Activated CD8-positive, alpha-beta memory T cell treated with anti-CD3 and anti-CD28 coated beads, Interleukin-2, amount 50 U/mL, for 1 hour (primary cell): ENCODE data around the gene GLRX.
"Not testable (repeated sequence)": the region's sequence is repeated elsewhere in the genome, so short reads cannot be mapped to it uniquely, and the experiment has no call there.

ENCODE experiments used
- DNase-seq: peaks from one replicate; pipeline ENCODE4 v3.0.0-alpha.2; 2020; ENCODE audit errors: extremely low read depth

Gene GLRX

DNA sequence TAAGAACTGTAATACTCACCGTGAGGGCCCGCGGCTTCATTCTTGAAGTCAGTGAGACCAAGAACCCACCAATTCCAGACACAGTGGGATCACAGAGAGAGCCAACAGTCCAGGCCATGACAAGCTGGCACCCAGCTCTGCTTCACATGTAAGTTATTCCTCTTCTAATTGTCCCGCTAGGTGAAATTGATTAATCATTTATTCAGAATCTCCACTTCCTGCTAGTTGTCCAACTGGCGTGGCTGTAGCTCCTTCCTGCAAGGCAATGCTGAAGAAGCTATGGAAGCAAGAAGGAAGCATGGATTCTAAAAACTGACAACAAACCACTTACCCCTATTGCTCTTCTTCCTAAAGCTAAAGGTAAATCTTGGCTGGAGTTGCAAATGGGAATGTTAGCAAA lies 30.0 kb upstream of the GLRX start:
- no peak for DNase-seq

DNA sequence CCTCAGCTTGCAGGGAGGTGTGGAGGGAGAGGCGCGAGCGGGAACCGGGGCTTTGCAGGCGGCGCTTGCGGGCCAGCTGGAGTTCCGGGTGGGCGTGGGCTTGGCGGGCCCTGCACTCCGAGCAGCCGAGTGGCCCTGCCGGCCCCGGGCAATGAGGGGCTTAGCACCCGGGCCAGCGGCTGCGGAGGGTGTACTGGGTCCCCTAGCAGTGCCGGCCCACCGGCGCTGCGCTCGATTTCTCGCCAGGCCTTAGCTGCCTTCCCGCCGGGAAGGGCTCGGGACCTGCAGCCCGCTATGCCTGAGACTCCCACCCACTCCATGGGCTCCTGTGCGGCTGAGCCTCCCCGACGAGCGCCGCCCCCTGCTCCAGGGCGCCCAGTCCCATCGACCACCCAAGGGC lies 28.6 kb upstream of the GLRX start:
- not testable (repeated sequence) for DNase-seq

DNA sequence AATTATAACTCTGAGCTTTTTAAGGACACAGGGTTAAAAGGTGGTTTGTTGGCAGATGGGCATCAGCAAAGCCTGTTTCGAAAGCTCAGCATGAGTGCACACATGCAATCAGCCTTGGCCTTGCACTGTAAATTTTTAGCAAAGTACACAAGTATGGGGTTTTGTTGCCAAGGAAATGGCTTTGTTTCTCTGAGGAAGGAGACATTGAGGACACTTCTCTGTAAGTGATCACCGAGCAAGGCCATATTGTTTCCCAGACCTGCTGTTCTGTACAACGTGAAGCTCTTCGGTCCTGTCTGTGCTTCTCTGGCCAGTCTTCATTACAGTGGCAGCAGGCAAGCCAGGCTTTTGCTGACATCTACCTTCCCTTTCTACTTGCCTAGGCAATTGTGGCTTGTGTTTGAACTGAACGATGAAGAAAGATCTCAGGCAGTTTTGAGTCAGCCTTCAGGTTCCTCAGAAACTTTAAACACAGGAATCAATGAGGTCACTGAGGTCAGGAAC lies 27.9 kb upstream of the GLRX start:
- no peak for DNase-seq

DNA sequence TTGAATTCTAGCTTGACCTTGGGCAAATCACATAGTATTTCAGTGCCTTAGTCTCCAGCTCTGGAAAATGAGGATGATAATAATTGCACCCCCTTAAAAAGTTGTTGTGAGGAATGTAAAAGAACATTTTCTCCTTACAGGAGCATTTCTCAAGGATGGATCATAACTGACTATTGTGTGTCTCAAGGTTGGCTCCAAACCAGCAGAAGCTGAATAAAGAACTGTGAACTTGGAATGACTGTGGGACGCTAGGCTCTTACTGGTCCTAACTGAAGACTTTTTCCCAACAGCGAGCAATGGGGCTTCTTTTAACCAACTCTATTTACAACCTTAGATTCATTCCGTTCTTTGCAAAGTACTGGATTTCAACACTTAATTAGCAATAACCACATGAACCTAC lies 26.2 kb upstream of the GLRX start:
- no peak for DNase-seq

DNA sequence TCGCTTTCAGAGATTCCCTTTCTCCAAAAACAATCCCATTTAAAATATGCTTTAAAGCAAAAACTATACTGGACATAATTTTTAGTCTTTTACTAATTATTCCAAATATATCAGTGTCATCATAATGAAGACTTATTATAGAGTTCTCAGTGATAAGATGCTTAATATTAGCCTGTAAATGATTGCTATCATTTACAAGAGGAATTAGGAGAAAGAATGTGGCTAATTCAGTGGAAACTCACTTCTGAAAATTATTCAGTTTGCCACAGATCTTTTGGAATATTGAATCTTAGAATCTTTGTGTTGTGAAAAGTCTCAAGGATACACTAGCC lies 24.7 kb upstream of the GLRX start:
- no peak for DNase-seq

DNA sequence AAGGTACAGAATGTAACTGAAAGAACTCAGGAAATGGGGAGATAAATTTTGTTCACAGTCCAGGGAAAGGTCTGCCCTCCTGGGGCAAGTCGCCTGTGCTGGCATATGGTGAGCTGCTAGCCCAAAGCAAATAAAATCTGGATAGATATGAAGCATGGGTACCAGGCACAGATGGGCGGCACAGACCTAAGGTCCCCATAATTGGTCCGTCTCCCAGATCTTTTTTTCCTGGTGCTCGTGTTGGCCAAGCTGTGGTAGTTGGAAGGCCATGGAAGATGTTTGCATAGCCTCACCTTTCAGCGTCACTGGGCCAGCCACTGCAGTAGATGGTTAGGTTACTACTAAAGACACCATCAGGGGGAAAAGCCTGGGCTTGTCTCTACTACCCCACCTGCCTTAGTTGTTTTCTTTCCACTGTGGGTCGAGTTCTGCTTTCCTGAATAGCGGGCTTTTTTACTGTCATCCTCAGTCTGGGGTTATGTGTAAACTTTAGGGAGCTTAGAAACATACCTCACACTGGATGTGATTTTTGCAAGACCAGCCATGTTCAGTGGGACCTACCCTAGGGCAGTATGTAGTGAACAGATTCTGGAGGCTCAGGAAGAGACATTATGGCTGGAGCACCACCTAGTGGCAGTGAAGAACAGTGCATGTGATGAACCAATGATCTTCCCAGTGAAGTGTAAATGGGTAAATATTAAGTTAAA lies 24.2 kb upstream of the GLRX start:
- no peak for DNase-seq

DNA sequence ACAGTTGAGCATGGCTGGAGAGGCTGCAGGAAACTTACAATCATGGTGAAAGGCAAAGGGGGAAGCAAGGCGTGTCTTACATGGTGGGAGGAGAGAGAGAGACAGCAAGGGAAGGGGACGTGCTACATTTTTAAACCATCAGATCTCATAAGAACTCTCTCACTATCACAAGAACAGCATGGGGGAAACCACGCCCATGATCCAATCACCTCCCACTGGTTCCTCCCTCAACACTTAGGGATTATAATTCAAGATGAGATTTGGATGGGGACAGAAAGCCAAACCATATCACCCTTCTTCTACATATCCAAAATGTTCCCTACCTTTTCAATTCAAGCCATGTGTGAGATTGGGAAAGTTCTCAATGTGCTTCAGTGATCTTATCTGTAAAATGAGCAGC lies 22.9 kb upstream of the GLRX start:
- DNase-seq: no peak

DNA sequence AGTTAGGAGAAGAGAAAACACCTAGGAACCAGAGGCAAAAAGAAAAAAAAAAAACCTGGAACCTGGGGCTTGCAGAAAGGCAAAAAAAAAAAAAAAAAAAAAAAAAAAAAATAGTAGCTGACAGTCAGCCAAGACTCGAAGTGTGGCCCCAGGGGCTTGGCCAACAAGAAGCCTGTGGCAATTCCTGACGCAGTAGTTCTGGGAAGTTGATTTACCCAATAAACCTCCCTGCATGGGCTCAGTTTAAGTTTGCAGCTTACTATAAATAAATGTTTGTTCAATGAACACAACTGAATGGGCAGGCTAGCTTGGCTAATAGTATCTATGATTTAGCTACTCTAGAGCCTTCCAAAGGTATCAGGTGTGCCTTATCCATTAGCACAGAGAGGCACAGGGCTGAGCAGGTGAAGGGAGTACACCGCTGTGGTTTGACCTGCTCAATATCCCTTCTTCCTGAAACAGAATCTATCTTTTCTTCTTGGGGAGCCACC lies 21.3 kb upstream of the GLRX start:
- DNase-seq: no peak

DNA sequence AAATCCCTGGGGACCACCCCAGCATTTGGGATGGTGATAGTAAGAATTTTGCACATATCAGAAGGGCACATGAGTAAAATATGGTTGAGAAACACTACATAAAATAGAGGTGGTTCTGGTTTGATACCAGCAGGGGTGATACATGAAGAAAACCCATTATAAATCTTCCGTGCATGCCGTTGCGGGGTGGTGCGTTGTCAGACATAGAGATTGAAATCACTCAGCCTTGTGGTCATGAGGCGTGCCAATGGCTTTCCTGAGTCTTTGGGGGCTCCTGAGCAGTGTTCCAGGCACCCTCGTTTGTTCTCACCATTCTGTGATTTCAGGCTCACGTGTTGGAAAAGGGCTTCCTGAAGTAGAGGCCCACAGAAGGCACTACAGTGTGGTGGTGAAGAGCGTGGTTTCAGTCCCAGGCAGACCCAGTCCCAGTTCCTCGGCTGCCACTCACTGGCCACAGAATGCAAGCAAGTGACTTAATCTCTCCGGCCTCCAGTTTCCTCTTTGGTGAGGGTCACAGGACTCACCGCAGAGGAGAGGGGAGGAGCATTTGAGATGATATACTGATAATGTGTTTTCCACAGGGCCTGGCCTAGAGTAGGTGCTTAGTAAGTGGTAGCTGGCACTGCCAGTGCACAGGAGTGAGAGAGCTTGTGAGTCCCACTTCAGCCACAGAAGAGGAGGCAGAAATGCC lies 20.5 kb upstream of the GLRX start:
- DNase-seq: no peak

DNA sequence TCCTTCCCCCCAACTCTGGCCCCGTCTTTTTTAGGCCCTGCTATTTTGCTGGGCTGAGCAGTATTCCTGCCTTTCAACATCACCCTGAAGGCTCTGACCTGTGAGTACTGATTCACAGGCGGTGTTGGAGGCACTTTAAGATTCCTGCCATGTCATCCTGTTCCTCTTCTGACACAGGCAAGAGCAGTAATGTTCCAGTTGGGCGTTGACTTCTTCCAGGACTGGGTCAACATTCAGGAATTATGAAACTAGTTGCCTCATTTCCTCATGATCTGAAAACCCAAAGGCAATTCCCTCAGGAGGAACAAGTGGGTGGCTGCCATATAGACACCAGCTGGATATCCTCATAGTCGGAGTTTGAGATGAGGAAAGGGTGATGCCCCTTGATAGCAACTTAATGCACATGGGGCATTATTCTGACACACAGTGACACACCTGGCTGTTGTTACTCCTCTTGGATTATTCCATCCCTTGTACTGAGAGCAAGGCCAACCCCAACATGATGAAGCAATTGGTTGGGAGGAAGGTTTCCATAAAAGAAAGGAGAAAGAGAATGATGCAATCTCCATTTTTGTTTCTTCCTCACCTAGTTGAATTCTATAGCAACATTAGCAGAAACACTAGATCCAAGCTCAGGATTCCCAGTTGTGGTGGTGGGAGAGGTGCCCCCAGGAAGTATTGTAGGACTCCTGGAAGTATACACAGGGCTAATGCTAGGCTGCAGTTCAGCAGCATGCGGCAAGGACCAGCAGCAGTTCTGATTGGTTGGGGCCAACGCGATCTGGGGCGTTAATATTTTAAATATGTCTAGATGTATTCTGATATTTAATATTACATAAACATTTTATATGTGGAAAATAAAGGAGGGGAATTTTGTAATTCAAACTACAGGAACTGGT lies 19.6 kb upstream of the GLRX start:
- DNase-seq: no peak

DNA sequence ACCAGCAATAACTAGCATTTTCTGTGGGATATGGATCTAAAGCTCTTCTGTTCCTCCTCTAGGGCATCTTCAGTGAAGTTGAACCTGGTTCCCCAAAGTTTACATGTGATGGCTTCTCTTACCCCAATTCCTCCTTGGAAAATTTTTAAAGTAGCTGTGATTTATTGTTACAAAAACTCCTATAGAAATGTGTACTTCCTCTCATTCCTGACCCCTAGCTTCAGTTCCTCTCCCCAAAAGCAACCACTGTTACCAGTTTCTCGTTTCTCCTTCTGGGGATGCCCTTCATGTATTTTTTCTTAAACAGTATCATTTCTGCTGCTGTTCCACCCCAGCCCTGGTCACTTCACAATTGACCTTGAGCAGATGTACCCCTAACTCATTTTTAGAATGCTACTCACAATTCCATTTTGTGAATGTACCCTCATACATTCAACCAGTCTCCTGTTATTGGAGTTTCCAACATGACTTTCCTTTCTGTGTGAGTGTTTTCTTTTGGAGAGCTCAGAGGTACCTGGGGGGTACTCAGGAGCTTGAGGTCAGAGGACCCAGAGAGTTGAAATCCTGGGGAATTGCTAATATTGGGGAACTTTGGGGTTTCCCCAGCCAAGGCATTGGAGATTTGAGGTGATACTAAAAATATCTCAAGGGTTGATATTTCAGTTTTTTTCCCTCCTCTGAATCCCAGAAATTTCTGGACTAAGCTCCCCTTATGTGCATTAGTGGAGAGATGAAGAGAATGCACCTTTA lies 18.6 kb upstream of the GLRX start:
- DNase-seq: no peak

DNA sequence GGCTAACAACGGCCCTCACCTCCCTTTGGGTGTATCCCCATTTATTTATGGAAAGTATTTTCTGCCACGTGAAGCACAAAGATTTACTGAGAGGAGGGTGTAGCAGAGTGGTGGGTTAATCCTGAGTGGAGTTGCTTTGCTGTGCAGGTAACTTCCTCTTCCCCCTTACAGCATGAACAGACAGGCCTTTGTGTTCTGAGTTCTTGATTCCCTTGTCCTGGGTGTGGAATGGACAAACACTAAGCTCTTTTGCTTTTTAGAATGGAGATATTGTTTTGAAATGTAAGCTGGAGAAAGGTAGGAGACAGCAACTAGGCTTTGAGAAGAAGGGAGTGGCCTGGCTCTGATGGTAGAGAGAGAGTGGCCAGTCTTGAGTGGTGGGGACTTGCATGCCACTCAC lies 17.1 kb upstream of the GLRX start:
- DNase-seq: no peak

DNA sequence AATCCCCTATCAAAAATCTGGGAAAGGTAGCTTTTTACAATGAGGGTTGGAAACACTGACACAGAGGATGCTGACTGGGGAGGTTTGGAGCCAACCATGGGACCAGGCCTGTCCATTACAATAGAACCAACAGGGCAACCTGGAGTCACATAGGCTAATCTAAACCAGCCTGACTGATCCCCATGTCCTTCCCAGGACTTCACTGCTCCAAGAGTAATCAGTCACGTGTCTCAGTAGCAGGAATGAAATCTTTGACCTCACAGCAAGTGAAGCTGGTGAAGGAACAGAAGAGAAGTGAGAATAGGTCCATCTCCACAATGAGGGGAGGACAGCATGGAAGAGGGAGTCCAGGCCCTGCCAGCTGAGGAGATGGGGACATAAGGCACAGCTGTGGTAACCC lies 16.0 kb upstream of the GLRX start:
- DNase-seq: no peak

DNA sequence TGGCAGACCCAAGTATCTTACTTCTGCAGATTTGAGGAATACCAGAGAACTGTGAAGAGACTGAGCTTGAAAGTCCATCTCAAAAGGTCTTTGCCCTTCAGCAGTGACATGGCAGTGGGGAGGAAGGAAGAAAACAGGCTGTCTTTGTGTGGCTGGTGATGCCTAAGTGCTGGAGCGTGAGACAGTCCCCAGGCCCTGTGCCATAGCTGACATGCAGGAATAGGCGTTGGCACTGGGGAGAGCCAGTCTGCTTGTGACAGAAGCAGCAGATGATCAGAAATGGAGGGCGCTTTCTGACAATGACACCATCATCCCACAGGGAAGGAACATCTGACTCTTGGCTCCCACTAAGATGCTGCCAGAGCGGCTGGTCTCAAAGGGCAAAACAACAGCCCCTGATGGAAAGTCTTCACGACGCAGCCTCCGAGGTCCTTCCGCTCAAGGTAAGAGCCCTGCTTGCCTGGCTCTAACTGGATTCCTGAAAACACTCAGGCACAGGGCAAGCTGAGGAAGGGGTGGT lies 15.5 kb upstream of the GLRX start:
- no peak for DNase-seq

DNA sequence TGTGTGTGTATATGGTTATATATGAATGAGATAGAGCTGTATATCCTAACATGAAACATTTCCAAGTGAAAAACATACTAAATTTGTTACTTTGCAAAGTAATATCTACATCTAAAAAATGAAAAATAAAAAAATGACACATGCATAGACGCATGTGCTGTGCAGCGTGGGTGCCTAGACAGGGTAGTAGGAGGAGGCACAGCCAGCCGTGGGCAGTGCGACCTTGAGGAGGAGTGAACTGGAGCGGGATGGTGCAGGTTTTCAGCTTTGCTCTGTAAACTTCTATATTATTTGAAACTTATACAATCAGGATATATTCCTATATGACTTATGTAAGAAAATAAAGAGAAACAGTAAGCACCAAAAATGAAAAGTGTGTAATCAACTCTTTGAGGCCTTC lies 15.0 kb upstream of the GLRX start:
- DNase-seq: no peak

DNA sequence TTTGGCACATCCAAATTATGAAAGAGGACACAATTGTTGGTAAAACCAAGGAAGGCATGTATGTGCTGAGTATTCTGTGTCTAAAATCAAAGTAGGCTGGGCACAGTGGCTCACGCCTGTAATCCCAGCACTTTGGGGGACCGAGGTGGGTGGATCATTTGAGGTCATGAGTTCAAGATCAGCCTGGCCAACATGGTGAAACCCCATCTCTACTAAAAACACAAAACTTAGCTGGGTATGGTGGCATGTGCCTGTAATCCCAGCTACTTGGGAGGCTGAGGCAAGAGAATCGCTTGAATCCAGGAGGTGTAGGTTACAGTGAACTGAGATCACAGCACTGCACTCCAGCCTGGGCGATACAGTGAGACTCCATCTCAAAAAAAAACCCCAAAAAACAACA lies 14.4 kb upstream of the GLRX start:
- not testable (repeated sequence) for DNase-seq

DNA sequence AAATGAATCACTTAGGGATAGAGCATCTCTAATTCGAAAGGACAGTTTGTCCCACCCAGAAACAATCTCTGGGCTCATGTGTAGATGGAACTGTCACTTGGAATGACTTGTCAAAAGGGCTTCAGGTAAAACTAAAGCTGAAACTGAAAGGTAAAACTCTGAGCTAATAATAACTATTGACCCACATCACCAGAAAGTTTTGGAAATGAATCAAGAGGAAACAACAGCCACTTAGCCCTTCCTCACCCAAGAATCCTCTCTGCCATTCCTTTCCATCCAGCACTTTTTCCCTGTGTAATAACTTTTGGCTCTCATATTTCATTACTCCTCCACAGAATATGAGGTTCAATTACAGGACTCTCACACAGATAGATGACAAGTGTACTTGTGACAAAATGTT lies 14.0 kb upstream of the GLRX start:
- DNase-seq: no peak

DNA sequence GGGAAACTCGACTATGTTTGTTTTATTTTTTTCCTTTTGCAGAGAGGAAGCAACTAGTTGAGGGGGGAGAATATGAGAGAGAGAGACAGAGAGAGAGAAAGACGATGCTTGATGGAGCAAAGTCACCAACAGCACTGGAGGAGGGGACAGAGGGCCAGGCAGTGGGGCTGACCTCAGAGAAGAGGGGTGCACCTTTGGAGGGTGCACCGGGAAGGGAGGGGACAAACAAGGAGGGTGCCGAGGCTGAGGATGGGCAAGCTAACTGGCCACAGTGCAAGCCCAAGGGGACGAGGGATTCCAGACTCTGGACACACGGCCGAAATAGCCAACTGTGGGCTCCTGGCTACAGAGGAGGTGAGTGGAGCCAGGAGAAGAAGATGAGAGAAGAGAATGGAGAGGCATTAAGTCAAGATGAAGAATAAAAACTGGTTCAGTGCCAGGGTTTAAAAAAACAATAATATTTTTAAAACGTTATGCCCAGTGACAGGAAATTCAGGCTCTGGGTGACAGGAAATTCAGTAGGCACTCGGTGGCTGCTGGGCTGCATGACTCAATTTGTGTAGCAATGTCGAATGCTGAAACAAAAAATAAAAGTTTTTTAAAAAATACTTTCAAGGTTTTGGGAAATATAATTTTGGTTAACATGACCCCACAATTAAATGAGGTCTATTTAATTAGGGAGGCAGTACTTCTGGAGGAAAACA lies 13.3 kb upstream of the GLRX start:
- DNase-seq: no peak

DNA sequence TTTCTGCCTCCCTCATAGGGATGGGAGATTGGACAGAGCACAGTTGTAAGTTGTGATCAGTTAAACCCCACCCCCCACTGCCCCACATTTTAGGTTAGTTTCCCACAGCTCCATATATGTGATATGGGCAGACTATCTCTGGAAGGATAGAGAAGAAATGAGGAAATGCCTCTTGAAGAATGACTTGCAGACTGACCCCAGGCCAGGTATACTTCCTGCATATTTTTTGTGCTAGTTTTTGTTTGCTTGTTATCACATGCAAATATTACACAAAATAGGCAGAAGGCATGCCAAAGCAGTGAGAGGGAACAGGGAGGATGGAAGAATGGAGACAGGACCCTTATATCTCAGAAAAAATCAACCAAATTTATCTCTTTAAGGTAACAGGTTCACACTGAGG lies 10.1 kb upstream of the GLRX start:
- DNase-seq: no peak

DNA sequence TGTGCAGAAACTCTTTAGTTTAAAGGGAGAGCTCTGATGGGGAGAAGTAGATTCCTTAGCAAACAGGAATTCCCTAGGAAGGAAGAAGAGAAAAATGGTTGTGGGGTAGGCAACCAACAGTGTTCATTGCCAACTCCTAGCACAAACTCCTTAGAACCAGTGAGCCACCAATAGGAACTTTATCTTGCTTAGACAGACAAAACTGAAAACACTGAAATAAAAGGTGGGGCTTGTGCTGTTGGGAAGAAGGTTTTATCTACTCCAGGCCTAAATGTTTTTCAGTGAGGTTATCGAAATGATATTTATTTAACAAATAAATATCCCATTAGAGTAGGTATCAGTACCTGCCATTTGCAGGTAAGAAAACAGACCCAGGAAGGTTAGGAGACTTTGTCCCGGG lies 7.7 kb upstream of the GLRX start:
- no peak for DNase-seq

DNA sequence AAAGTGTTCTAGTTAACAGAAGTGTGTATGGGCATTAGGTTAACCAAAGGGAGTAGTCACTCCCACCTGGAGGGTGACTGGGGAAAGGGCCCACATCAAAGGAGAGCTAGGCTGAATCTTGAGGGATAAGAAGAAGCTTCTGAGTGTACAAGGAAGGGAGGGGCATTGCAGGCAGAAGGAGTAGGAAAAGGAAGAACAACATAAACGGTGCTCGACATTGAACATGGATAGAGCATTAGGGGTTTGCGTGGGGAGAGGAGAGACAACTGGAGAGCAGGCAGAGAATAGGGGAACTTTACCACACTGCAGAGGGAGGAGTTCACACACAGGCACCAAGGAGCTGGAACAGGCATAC lies 5.3 kb upstream of the GLRX start:
- no peak for DNase-seq
